GM23338 (cell line): ENCODE results near the gene ANKRD6. TPM values are rescaled to one million over a fixed set of nuclear protein-coding genes. Genes with fewer than 3 reads are reported as not detected.

Experiments
- ATAC-seq: fragments of 200-7000 bp; cut with Tn5 transposase; 3 replicates; pipeline ENCODE4 v1.9.1; 2020
- DNase-seq: peaks from one replicate; pipeline ENCODE4 v3.0.0-alpha.2; 2015; ENCODE audit warnings: low spot score
- H2AFZ ChIP-seq: fragments of 200-600 bp; sonication (generic); 2 replicates; pipeline ENCODE4 v1.8.0; 2016; ENCODE audit warnings: antibody characterized with exemption, mild to moderate bottlenecking, moderate library complexity
- H3F3A ChIP-seq: fragments of 200-600 bp; sonication (generic); replicated peaks from 2 replicates; pipeline ENCODE4 v1.8.0; 2017; ENCODE audit warnings: antibody characterized with exemption, mixed run types, low read depth
- H3K27ac ChIP-seq: fragments of 200-600 bp; sonication (generic); 2 replicates; pipeline ENCODE4 v1.6.1; 2016; ENCODE audit warnings: low read depth
- H3K27me3 ChIP-seq: fragments of 200-600 bp; sonication (generic); 2 replicates; pipeline ENCODE4 v1.8.0; 2016; ENCODE audit warnings: mild to moderate bottlenecking, mixed run types, moderate library complexity; ENCODE audit not compliant: insufficient read depth
- H3K36me3 ChIP-seq: fragments of 200-600 bp; sonication (generic); 2 replicates; pipeline ENCODE4 v1.8.0; 2016; ENCODE audit warnings: mild to moderate bottlenecking; ENCODE audit not compliant: insufficient read depth
- H3K4me1 ChIP-seq: fragments of 200-600 bp; sonication (generic); 2 replicates; pipeline ENCODE4 v1.8.0; 2016; ENCODE audit warnings: mild to moderate bottlenecking, moderate library complexity; ENCODE audit not compliant: insufficient read depth
- H3K4me2 ChIP-seq: fragments of 200-600 bp; sonication (generic); 2 replicates; pipeline ENCODE4 v1.7.1; 2017; ENCODE audit warnings: mixed run types
- H3K4me3 ChIP-seq: fragments of 200-600 bp; sonication (generic); 2 replicates; pipeline ENCODE4 v1.6.1; 2016; ENCODE audit warnings: mixed run types
- H3K79me2 ChIP-seq: fragments of 200-600 bp; sonication (generic); replicated peaks from 2 replicates; pipeline ENCODE4 v1.8.0; 2017; ENCODE audit warnings: mild to moderate bottlenecking; ENCODE audit not compliant: insufficient read depth
- H3K9me2 ChIP-seq: fragments of 200-600 bp; sonication (generic); 2 replicates; pipeline ENCODE4 v1.8.0; 2017; ENCODE audit not compliant: insufficient read depth
- H4K20me1 ChIP-seq: fragments of 200-600 bp; sonication (generic); replicated peaks from 2 replicates; pipeline ENCODE4 v1.8.0; 2017; ENCODE audit warnings: mild to moderate bottlenecking; ENCODE audit not compliant: insufficient read depth
- H3K27ac Mint-ChIP-seq: 2 replicates; pipeline ENCODE4 v1.8.0; 2020; ENCODE audit warnings: inconsistent platforms, mild to moderate bottlenecking, moderate library complexity, mixed read lengths
- H3K27me3 Mint-ChIP-seq: 3 replicates; pipeline ENCODE4 v1.8.0; 2022; ENCODE audit warnings: low read depth, mild to moderate bottlenecking, moderate library complexity, mixed read lengths, inconsistent platforms; ENCODE audit not compliant: insufficient read depth, poor library complexity
- H3K36me3 Mint-ChIP-seq: 3 replicates; pipeline ENCODE4 v1.8.0; 2021; ENCODE audit warnings: low read depth, mild to moderate bottlenecking, inconsistent platforms, moderate library complexity, mixed read lengths
- H3K4me1 Mint-ChIP-seq: 3 replicates; pipeline ENCODE4 v1.8.0; 2020; ENCODE audit warnings: mild to moderate bottlenecking, inconsistent platforms, mixed read lengths
- H3K4me3 Mint-ChIP-seq: 3 replicates; pipeline ENCODE4 v1.8.0; 2021; ENCODE audit warnings: moderate library complexity, mild to moderate bottlenecking, inconsistent platforms, mixed read lengths
- H3K9me3 Mint-ChIP-seq: 3 replicates; pipeline ENCODE4 v1.8.0; 2020; ENCODE audit warnings: moderate library complexity, mild to moderate bottlenecking, inconsistent platforms, mixed read lengths
- CREB1 ChIP-seq: fragments of 250-450 bp; sonication (Bioruptor Pico); IDR thresholded peaks from 2 replicates; pipeline ENCODE4 v1.5.0; 2020; ENCODE audit warnings: low read depth, mild to moderate bottlenecking, moderate library complexity
- CTCF ChIP-seq, 2 experiments: fragments of 200-600 bp in 1 of 2; sonication (generic) in 1 of 2; conservative IDR thresholded peaks; 2 replicates each; pipeline versions ENCODE4 v1.5.1 to v1.6.1; 2016 to 2017; ENCODE audit warnings: antibody characterized with exemption in 2 of 2, low read depth in 2 of 2, mild to moderate bottlenecking in 2 of 2, moderate library complexity in 1 of 2
- ETS1 ChIP-seq: IDR thresholded peaks from 2 replicates; pipeline ENCODE4 v1.6.1; 2016; ENCODE audit warnings: antibody characterized with exemption
- EZH2phosphoT487 ChIP-seq: fragments of 200-600 bp; sonication (generic); IDR thresholded peaks from one replicate; pipeline ENCODE4 v1.8.1; 2018; ENCODE audit warnings: antibody characterized with exemption; ENCODE audit not compliant: unreplicated experiment
- JUNB ChIP-seq: IDR thresholded peaks from one replicate; pipeline ENCODE4 v1.6.1; 2016; ENCODE audit warnings: antibody characterized with exemption; ENCODE audit not compliant: unreplicated experiment
- NANOG ChIP-seq: IDR thresholded peaks from 2 replicates; pipeline ENCODE4 v1.6.1; 2016; ENCODE audit warnings: antibody characterized with exemption, borderline replicate concordance
- REST ChIP-seq: IDR thresholded peaks from one replicate; pipeline ENCODE4 v1.6.1; 2018; ENCODE audit warnings: antibody characterized with exemption; ENCODE audit not compliant: unreplicated experiment
- ZNF114 ChIP-seq: fragments of 250-450 bp; sonication (Bioruptor Pico); IDR thresholded peaks from 2 replicates; pipeline ENCODE4 v1.5.0; 2020; ENCODE audit warnings: mild to moderate bottlenecking, moderate library complexity
- ZNF331 ChIP-seq: fragments of 250-450 bp; sonication (Bioruptor Pico); IDR thresholded peaks from 2 replicates; pipeline ENCODE4 v1.5.0; 2020; ENCODE audit warnings: low read depth, mild to moderate bottlenecking, moderate library complexity
- polyA plus RNA-seq: library from polyadenylated mRNA; unstranded; fragments of >200 nt; fragmentation: Nextera tagmentation; extraction: Ambion mirVana; gene quantifications from 2 replicates; pipeline ENCODE4 v1.2.1, GENCODE V29; 2016
- total RNA-seq: library from RNA; depleted of rRNA; stranded (reverse); fragments of >200 nt; shearing (Covaris generic); gene quantifications from 2 replicates; pipeline ENCODE4 v1.2.3, GENCODE V29; 2014

Gene ANKRD6
- total and polyA plus RNA-seq, 2 experiments from 2014 or later = 3.2 to 9.2 TPM

- peaks cover 7% of the 10 kb centered on the region for H3K27me3 Mint-ChIP-seq
These were observed 5.3 kb downstream of the ANKRD6 start for GRCh38 chr6:89438248-89438647.

More at GRCh38 chr6:89438248-89438647, 5.3 kb downstream of the ANKRD6 start:
- Mint-ChIP-seq H3K9me3 (peaks cover 4% of the 10 kb centered on the region; the same call in 1 of the 3 replicates), H3K36me3 (peaks cover 3% of the 10 kb centered on the region; the same call in 1 of the 3 replicates), H3K4me3 (no peak overlapping the region), H3K27ac (no peak overlapping the region), H3K4me1 (peaks cover 17% of the 10 kb centered on the region)
- H3K36me3 ChIP-seq = no peaks in the 10 kb centered on the region
- no peaks in the 10 kb centered on the region; the same call in 1 of the 2 replicates for H3K79me2 ChIP-seq
- H3K4me3 ChIP-seq = no peak overlapping the region
- H3K4me2 ChIP-seq = no peak overlapping the region
- H3K27ac ChIP-seq = no peak overlapping the region
- DNase-seq = no peak
- no peaks in the 10 kb centered on the region; the same call in 1 of the 2 replicates for H4K20me1 ChIP-seq
- peaks cover 14% of the 10 kb centered on the region for H3K4me1 ChIP-seq
- ATAC-seq = no peak
- H3K27me3 ChIP-seq = peaks cover 40% of the 10 kb centered on the region
- TF ChIP-seq CTCF (conservative IDR thresholded peaks at IDR 0.05; ENCODE audit: low read depth in 2 of 2) (no peak), EZH2phosphoT487 (no peak), ETS1 (no peak), NANOG (no peak), ZNF331 (no peak), JUNB (no peak), ZNF114 (CRISPR knock-in tag) (no peak), REST (no peak), CREB1 (CRISPR knock-in tag) (no peak)
- H2AFZ ChIP-seq = no peak overlapping the region
- no peaks in the 10 kb centered on the region for H3K9me2 ChIP-seq
- H3F3A ChIP-seq = no peaks in the 10 kb centered on the region
